Hypothalamus (tissue), 51 donors: Measurements from ENCODE around the gene JAK2.

Experiments
- DNase-seq, 51 donors: peaks; one replicate each; lab custom pipeline; 2025; lab: John Stamatoyannopoulos, UW

JAK2 gene

GRCh38 chr9:5113994-5114748, 129.1 kb downstream of the JAK2 start:
- no peak for DNase-seq

DNA sequence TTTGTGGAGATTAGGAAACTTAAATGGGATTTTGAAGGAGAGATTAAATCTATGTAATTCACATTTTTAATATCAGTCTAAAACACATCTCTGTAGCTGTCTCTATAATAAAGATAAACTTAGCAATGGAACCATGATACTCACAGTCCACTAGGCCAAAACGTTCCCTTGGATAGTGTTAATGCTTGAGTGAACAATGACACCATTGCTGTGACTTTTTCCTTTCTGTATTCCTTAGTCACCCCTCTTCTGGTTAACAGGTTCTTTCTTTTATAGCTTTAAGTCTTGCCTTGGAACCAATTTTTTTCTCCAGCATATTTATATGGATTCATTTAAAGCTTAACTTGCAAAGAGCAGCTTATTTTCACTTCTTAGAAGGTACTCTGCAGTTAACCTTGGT, 137.0 kb downstream of the JAK2 start:
- DNase-seq, result no peak

DNA sequence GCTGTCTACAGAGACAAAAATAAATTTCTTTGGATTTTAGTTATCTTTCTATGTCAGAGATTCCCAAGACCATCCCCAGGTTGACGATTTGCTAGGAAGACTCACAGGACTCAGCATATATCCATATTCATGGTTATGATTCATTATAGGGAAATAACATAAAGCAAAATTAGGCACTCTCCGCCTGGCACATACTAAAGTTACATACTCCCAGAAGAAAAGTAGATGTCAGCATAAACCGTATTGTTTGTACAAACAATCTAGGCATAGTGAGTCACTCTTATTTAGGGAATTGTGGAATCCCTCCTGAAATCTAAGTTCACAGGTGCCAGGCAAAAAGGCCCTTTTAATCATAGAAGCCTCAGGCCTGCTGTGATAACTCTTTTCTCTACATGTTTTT, 137.4 kb downstream of the JAK2 start:
- no peak for DNase-seq

GRCh38 chr9:5140151-5140550, 155.1 kb downstream of the JAK2 start:
- DNase-seq, result no peak

GRCh38 chr9:5144217-5144616, 159.1 kb downstream of the JAK2 start:
- no peak for DNase-seq

DNA sequence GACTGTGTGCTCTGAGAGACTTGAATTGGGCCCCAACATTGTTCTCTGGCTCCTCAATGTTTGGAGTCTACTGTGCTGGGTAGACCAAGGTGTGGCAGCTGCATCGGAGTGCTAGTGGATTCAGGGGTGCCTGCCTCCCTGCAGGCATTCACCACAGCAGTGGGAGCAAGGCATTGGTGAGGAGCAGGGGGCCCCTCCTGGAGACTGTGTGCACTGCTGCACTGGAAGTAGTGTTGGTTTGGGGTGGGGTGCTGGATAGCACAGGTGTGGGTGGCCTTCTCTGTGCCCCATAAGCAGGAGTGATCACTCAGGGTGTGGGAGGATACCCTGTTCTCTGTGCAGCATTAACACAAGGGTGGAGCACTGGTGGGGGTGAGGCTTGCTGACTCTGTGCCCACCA, 161.2 kb downstream of the JAK2 start:
- no peak for DNase-seq
